ENCODE measurements around the gene ANGPTL2. TPM values are rescaled to one million over a fixed set of nuclear protein-coding genes. Genes with fewer than 3 reads are reported as not detected.

Gene ANGPTL2
- total RNA-seq, 1 experiment from 2014 or later, result 0.20 TPM

DNA sequence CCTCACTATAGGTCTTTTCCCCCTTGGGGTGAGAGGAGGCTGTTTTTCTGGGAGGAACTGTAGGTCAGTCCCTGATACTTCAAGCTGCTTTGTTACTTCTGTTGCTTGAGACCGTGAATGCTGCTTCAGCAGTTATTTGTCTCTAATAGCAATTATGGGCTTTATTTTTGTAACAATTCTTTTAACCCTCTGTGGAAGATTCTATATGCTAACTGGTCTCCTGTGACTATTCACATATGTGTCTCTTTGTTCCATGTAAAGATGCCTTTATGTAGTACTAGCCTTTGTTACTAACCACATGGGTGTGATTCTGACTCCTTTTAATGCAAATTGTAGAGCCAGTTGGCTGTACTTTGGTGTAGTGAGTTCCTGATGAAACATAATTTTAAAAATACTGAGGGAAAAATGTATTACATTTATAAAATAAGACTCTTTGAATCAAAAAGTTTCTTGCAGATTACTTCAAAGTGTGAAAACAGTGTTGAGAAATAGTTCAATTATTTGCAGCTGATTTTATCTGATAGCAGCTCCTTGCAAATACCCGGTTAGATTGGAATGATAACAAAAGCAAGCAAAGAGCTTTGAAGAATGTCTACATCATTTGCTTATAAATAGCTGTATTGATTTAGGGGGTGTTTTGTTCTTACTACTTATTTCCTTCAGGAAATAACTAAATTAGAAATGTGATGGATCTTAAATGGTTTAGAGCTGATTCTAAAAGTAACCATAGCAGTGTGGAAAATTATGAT, 46.6 kb downstream of the ANGPTL2 start (continued):
- TF ChIP-seq EGR1 (IDR thresholded peaks at IDR 0.05; ENCODE audit: low read depth) (no peak), FOSL1 (IDR thresholded peaks at IDR 0.05; ENCODE audit: low read depth) (no peak), POLR2AphosphoS5 (IDR thresholded peaks at IDR 0.05; ENCODE audit: low read depth, low read length) (no peak), SP1 (IDR thresholded peaks at IDR 0.05; ENCODE audit: low read depth) (no peak)

- H3K4me3 ChIP-seq (replicated peaks in 1 of 2; ENCODE audit: low read depth in 1 of 2, low read length in 2 of 2), result no peak overlapping the region
- H4K20me1 ChIP-seq (ENCODE audit: insufficient read depth), result no peaks in the 10 kb centered on the region
- H3K4me2 ChIP-seq (ENCODE audit: low read length), result no peak overlapping the region
- peaks cover 4 to 21% of the 10 kb centered on the region in 2 experiments; a peak in 3 of 4 replicates for H3K4me1 ChIP-seq (ENCODE audit: control insufficient read depth in 1 of 2, insufficient read depth in 2 of 2, low read length in 2 of 2)
- no peak overlapping the region for H2AFZ ChIP-seq (ENCODE audit: low read depth, low read length, poor library complexity, severe bottlenecking)
- ATAC-seq (peak; percentile 30; the same call in 1 of the 2 replicates), DNase-seq (ENCODE audit: low read depth, low spot score) (no peak)
- POLR2A ChIA-PET, result no interaction called here
- H3K27ac ChIP-seq (ENCODE audit: low read depth, low read length), result no peak overlapping the region
- H3K79me2 ChIP-seq (ENCODE audit: insufficient read depth, low read length), result no peaks in the 10 kb centered on the region
- H3K36me3 ChIP-seq (ENCODE audit: control insufficient read depth in 1 of 2, insufficient read depth in 2 of 2, low read length in 2 of 2), result no peaks in the 10 kb centered on the region
- no peaks in the 10 kb centered on the region; a peak in 1 of 4 replicates for H3K9me3 ChIP-seq (ENCODE audit: control insufficient read depth in 1 of 2, insufficient read depth in 1 of 2, low read depth in 1 of 2, low read length in 2 of 2)
- BruUV-seq (replicated peaks), result no TSS peak
- no peaks in the 10 kb centered on the region for H3K27me3 ChIP-seq (ENCODE audit: insufficient read depth, low read length)
- CTCF ChIA-PET, result no interaction called here
- H3K9me2 ChIP-seq (ENCODE audit: insufficient read depth), result no peaks in the 10 kb centered on the region
- intact Hi-C loops (cut with micrococcal nuclease), result no loop called here
- RAD21 ChIA-PET (ENCODE audit: low non-redundant PET in 1 of 2, low total read pairs in 2 of 2, uncharacterized antibody in 2 of 2, unreplicated experiment in 2 of 2), result interaction anchor here in 1 of 2 experiments (0.9 kb wide), 1 partner anchor 117 kb away, joined by 3 read pairs; no protein-coding TSS in a partner anchor
- no peak overlapping the region for H3K9ac ChIP-seq (ENCODE audit: low read length)
- TF ChIP-seq ELF1 (IDR thresholded peaks at IDR 0.05; ENCODE audit: borderline replicate concordance, low read depth) (no peak), ZFX (IDR thresholded peaks at IDR 0.05) (no peak), YY1 (IDR thresholded peaks at IDR 0.05; ENCODE audit: extremely low read depth, insufficient replicate concordance, low read depth, low read length) (no peak), ZNF274 (IDR thresholded peaks at IDR 0.05; ENCODE audit: low read depth, low read length) (no peak), TCF7L2 (IDR thresholded peaks at IDR 0.05; ENCODE audit: borderline replicate concordance, extremely low read depth, insufficient read depth, insufficient read length) (no peak), RAD21 (IDR thresholded peaks at IDR 0.05; ENCODE audit: low read depth) (no peak), SIN3A (IDR thresholded peaks at IDR 0.05; ENCODE audit: low read depth) (no peak), SP1 (IDR thresholded peaks at IDR 0.05; ENCODE audit: low read depth) (no peak), CBX3 (IDR thresholded peaks at IDR 0.05; ENCODE audit: low read depth) (no peak), SRF (IDR thresholded peaks at IDR 0.05; ENCODE audit: low read depth) (no peak), JUND (IDR thresholded peaks at IDR 0.05) (no peak), POLR2A (IDR thresholded peaks at IDR 0.05; ENCODE audit: borderline replicate concordance, extremely low read depth, insufficient read depth, insufficient read length) (no peak), FOSL1 (IDR thresholded peaks at IDR 0.05; ENCODE audit: low read depth) (no peak), POLR2AphosphoS5 (IDR thresholded peaks at IDR 0.05; ENCODE audit: low read depth, low read length) (no peak)
- TF ChIP-seq, protein P1, sequence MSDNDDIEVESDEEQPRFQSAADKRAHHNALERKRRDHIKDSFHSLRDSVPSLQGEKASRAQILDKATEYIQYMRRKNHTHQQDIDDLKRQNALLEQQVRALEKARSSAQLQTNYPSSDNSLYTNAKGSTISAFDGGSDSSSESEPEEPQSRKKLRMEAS (IDR thresholded peaks at IDR 0.05), result no peak
- TF ChIP-seq, protein P2, sequence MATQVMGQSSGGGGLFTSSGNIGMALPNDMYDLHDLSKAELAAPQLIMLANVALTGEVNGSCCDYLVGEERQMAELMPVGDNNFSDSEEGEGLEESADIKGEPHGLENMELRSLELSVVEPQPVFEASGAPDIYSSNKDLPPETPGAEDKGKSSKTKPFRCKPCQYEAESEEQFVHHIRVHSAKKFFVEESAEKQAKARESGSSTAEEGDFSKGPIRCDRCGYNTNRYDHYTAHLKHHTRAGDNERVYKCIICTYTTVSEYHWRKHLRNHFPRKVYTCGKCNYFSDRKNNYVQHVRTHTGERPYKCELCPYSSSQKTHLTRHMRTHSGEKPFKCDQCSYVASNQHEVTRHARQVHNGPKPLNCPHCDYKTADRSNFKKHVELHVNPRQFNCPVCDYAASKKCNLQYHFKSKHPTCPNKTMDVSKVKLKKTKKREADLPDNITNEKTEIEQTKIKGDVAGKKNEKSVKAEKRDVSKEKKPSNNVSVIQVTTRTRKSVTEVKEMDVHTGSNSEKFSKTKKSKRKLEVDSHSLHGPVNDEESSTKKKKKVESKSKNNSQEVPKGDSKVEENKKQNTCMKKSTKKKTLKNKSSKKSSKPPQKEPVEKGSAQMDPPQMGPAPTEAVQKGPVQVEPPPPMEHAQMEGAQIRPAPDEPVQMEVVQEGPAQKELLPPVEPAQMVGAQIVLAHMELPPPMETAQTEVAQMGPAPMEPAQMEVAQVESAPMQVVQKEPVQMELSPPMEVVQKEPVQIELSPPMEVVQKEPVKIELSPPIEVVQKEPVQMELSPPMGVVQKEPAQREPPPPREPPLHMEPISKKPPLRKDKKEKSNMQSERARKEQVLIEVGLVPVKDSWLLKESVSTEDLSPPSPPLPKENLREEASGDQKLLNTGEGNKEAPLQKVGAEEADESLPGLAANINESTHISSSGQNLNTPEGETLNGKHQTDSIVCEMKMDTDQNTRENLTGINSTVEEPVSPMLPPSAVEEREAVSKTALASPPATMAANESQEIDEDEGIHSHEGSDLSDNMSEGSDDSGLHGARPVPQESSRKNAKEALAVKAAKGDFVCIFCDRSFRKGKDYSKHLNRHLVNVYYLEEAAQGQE (IDR thresholded peaks at IDR 0.05; ENCODE audit: low read depth), result no peak
- TF ChIP-seq, protein P3, sequence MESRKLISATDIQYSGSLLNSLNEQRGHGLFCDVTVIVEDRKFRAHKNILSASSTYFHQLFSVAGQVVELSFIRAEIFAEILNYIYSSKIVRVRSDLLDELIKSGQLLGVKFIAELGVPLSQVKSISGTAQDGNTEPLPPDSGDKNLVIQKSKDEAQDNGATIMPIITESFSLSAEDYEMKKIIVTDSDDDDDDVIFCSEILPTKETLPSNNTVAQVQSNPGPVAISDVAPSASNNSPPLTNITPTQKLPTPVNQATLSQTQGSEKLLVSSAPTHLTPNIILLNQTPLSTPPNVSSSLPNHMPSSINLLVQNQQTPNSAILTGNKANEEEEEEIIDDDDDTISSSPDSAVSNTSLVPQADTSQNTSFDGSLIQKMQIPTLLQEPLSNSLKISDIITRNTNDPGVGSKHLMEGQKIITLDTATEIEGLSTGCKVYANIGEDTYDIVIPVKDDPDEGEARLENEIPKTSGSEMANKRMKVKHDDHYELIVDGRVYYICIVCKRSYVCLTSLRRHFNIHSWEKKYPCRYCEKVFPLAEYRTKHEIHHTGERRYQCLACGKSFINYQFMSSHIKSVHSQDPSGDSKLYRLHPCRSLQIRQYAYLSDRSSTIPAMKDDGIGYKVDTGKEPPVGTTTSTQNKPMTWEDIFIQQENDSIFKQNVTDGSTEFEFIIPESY (IDR thresholded peaks at IDR 0.05; ENCODE audit: extremely low read depth, insufficient replicate concordance, low read length), result no peak
Observed at GRCh38 chr9:127074561-127075548, 47.6 kb downstream of the ANGPTL2 start.

All from HCT116 (cell line).